NOMO-1 treated with DMSO at 0.1 percent for 48 hours (cell line): ENCODE results near the gene GNAT2.

ENCODE experiments used
- DNase-seq: peaks from one replicate; lab custom pipeline; 2025; ENCODE audit not compliant: unreplicated experiment; lab: John Stamatoyannopoulos, UW

Gene GNAT2

GRCh38 chr1:109628540-109629321 is 9.3 kb upstream of the GNAT2 start:
- DNase-seq, result no peak

GRCh38 chr1:109627692-109628399 is 8.4 kb upstream of the GNAT2 start:
- DNase-seq, result no peak

- no peak for DNase-seq
Observed at GRCh38 chr1:109626682-109627408, 7.4 kb upstream of the GNAT2 start.

GRCh38 chr1:109625601-109626560 is 6.5 kb upstream of the GNAT2 start:
- no peak for DNase-seq

GRCh38 chr1:109625176-109625575 is 5.8 kb upstream of the GNAT2 start:
- no peak for DNase-seq

GRCh38 chr1:109624201-109625010 is 5.0 kb upstream of the GNAT2 start:
- peak; percentile 32 for DNase-seq

GRCh38 chr1:109623601-109624161 is 4.3 kb upstream of the GNAT2 start:
- no peak for DNase-seq

GRCh38 chr1:109622895-109623294 is 3.5 kb upstream of the GNAT2 start:
- no peak for DNase-seq

- no peak for DNase-seq
Observed at GRCh38 chr1:109622137-109622892, 2.9 kb upstream of the GNAT2 start.

- no peak for DNase-seq
Observed at GRCh38 chr1:109621379-109622136, 2.1 kb upstream of the GNAT2 start.

GRCh38 chr1:109620841-109621286 is 1.4 kb upstream of the GNAT2 start:
- peak; percentile 93 for DNase-seq

GRCh38 chr1:109620401-109620791 is 980 bp upstream of the GNAT2 start:
- DNase-seq, result no peak

GRCh38 chr1:109618661-109619575 is 498 bp downstream of the GNAT2 start:
- DNase-seq, result no peak

- peak; percentile 65 for DNase-seq
Observed at GRCh38 chr1:109617291-109617801, 2.1 kb downstream of the GNAT2 start.

- peak; percentile 19 for DNase-seq
Observed at GRCh38 chr1:109616391-109616790, 3.0 kb downstream of the GNAT2 start.

GRCh38 chr1:109615879-109616278 is 3.5 kb downstream of the GNAT2 start:
- DNase-seq, result peak; percentile 99
